ENCODE measurements around the gene EPHB6.

EPHB6 gene

DNA sequence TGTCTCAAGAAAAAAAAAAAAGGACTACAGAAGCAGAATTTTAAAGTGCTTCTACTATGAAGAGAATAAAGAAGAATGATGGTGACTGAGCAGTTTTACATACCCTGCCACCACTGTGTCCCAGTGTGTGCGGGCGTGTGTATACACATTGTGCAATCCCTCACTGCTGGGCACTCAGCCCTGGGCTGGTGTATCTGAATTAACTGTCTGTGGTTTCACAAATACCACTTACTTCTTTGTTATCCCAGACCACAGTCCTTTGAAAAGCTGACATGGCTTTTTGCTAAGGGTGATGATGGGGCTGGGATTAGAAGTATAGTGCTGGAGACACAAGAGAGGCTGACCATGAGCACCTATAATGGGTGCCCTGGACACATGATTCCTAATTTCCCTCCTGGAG is 51.8 kb downstream of the EPHB6 start:
- H3K4me1 ChIP-seq (ENCODE audit: control insufficient read depth in 1 of 2, insufficient read depth in 2 of 2, low read length in 2 of 2), result peaks cover 25 to 31% of the 10 kb centered on the region in 2 donors
- H3K9ac ChIP-seq (ENCODE audit: low read depth in 1 of 2, low read length in 2 of 2), result no peak overlapping the region
- peaks cover 0 to 6% of the 10 kb centered on the region in 2 donors for H3K9me3 ChIP-seq (ENCODE audit: control insufficient read depth in 1 of 2, low read length in 2 of 2)
- no peaks in the 10 kb centered on the region for H3K36me3 ChIP-seq (ENCODE audit: control insufficient read depth in 1 of 2, insufficient read depth in 2 of 2, low read length in 2 of 2)
- H3K27ac ChIP-seq (ENCODE audit: low read depth, low read length), result no peak overlapping the region
- H3K4me3 ChIP-seq (ENCODE audit: low read depth in 1 of 2, low read length in 2 of 2), result no peak overlapping the region
- H3K27me3 ChIP-seq (ENCODE audit: control insufficient read depth in 1 of 2, insufficient read depth in 2 of 2, low read length in 2 of 2), result peaks cover 0 to 4% of the 10 kb centered on the region in 2 donors

DNA sequence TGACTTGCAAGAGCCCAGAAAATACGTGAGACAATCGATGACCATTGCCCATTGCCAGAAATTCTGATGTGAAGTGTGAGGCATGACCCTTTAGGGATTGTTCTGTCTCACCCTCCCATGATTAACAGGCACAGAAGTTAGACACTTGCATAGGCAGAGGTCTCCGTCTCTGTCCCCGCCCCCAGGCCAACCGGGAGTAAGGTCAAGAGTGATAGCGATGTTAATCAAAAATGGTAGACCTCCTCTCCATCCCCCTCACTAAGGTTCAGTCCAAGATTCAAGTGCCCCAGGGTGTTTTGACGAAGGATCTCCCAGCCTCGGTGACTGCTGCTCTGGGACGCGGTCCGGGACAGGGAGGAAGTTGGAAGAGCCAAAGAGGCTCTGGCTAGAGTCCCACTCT is 53.4 kb downstream of the EPHB6 start:
- no peak overlapping the region for H3K4me3 ChIP-seq (ENCODE audit: low read depth in 1 of 2, low read length in 2 of 2)
- no peak overlapping the region for H3K27ac ChIP-seq (ENCODE audit: low read depth, low read length)
- no peaks in the 10 kb centered on the region for H3K36me3 ChIP-seq (ENCODE audit: control insufficient read depth in 1 of 2, insufficient read depth in 2 of 2, low read length in 2 of 2)
- H3K9me3 ChIP-seq (ENCODE audit: control insufficient read depth in 1 of 2, low read length in 2 of 2), result peaks cover 0 to 6% of the 10 kb centered on the region in 2 donors
- peaks cover 25 to 34% of the 10 kb centered on the region in 2 donors for H3K4me1 ChIP-seq (ENCODE audit: control insufficient read depth in 1 of 2, insufficient read depth in 2 of 2, low read length in 2 of 2)
- H3K27me3 ChIP-seq (ENCODE audit: control insufficient read depth in 1 of 2, insufficient read depth in 2 of 2, low read length in 2 of 2), result peaks cover 0 to 4% of the 10 kb centered on the region in 2 donors
- no peak overlapping the region for H3K9ac ChIP-seq (ENCODE audit: low read depth in 1 of 2, low read length in 2 of 2)

DNA sequence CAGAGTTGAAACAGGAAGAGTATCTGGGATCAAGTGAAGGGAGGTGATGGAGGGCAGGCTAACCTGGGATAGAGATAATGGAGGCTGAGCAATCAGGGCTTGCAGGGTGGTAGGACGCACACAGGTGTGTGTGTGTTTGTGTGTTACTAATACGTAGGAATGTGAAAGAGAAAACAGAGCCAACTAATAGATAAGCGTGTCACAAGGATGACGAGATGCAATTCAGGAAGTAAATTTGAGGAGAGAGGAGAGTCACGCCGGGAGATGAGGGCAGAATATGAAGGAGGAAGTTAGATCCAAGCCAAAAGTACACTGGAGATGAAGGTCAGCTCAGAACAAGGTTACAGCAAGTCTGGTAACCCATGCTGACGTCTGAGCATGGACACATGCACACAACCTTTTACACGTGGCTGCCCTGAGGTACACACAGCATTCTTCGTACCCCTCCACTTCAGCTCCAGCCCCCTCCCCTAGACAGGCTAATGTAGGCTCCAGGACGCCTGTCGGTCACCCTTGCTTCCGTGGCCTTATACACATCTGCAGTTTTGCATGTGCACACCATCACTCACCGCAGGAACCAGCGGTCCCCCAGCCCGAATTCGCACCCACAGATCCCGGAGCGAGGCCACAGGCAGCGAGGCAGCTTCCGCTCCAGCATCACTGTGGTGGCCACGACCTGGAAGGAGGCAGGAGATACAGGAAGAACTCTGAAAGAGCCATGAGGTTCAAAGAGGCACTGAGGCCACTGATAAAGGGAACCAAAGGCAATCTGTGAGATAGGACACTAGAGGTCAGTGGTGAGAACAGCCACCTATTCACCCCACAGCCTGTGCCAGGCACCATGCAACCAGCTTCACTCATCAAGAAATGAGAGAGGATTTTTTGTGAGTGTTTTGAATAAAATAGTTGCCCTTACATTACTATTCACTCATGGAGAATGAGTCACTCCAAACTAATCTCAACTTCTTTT is 54.3 kb downstream of the EPHB6 start:
- Histone ChIP-seq H3K4me3 (ENCODE audit: low read depth in 1 of 2, low read length in 2 of 2) (peak overlapping the region in 1 of 2 donors; percentile 7), H3K36me3 (ENCODE audit: control insufficient read depth in 1 of 2, insufficient read depth in 2 of 2, low read length in 2 of 2) (no peaks in the 10 kb centered on the region), H3K27ac (ENCODE audit: low read depth, low read length) (peak overlapping the region; percentile 16), H3K9ac (ENCODE audit: low read depth in 1 of 2, low read length in 2 of 2) (peak overlapping the region; percentile 27 to 44), H3K9me3 (ENCODE audit: control insufficient read depth in 1 of 2, low read length in 2 of 2) (peaks cover 0 to 6% of the 10 kb centered on the region in 2 donors), H3K4me1 (ENCODE audit: control insufficient read depth in 1 of 2, insufficient read depth in 2 of 2, low read length in 2 of 2) (peaks cover 25 to 43% of the 10 kb centered on the region in 2 donors), H3K27me3 (ENCODE audit: control insufficient read depth in 1 of 2, insufficient read depth in 2 of 2, low read length in 2 of 2) (peaks cover 0 to 4% of the 10 kb centered on the region in 2 donors)

DNA sequence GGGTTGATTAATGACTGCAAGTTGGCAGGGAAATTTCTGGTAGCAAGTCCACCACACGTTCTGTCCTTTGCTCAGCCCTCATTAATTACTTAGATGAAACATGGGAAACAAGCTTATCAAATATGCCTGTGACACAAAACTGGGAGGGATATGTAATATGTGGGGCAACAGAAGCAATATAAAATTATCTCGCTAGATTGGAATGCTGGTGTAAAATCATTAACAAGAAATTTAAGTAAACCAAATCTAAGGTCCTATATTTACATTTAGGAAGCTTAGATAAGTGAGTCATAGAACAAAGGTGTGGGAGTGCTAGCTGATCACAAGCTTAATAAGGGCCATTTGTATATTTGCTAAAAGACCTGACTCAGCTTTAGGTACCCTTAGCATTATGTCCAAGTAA is 55.2 kb downstream of the EPHB6 start:
- peaks cover 25 to 47% of the 10 kb centered on the region in 2 donors for H3K4me1 ChIP-seq (ENCODE audit: control insufficient read depth in 1 of 2, insufficient read depth in 2 of 2, low read length in 2 of 2)
- no peaks in the 10 kb centered on the region for H3K36me3 ChIP-seq (ENCODE audit: control insufficient read depth in 1 of 2, insufficient read depth in 2 of 2, low read length in 2 of 2)
- H3K4me3 ChIP-seq (ENCODE audit: low read depth in 1 of 2, low read length in 2 of 2), result peak overlapping the region in 1 of 2 donors; percentile 37
- H3K27me3 ChIP-seq (ENCODE audit: control insufficient read depth in 1 of 2, insufficient read depth in 2 of 2, low read length in 2 of 2), result peaks cover 0 to 4% of the 10 kb centered on the region in 2 donors
- peak overlapping the region in 1 of 2 donors; percentile 44 for H3K9ac ChIP-seq (ENCODE audit: low read depth in 1 of 2, low read length in 2 of 2)
- peak overlapping the region; percentile 6 for H3K27ac ChIP-seq (ENCODE audit: low read depth, low read length)
- H3K9me3 ChIP-seq (ENCODE audit: control insufficient read depth in 1 of 2, low read length in 2 of 2), result no peaks in the 10 kb centered on the region

GRCh38 chr7:142910481-142910880 is 55.6 kb downstream of the EPHB6 start:
- peak overlapping the region in 1 of 2 donors; percentile 37 for H3K4me3 ChIP-seq (ENCODE audit: low read depth in 1 of 2, low read length in 2 of 2)
- peaks cover 0 to 4% of the 10 kb centered on the region in 2 donors for H3K27me3 ChIP-seq (ENCODE audit: control insufficient read depth in 1 of 2, insufficient read depth in 2 of 2, low read length in 2 of 2)
- H3K36me3 ChIP-seq (ENCODE audit: control insufficient read depth in 1 of 2, insufficient read depth in 2 of 2, low read length in 2 of 2), result no peaks in the 10 kb centered on the region
- H3K27ac ChIP-seq (ENCODE audit: low read depth, low read length), result no peak overlapping the region
- no peaks in the 10 kb centered on the region for H3K9me3 ChIP-seq (ENCODE audit: control insufficient read depth in 1 of 2, low read length in 2 of 2)
- no peak overlapping the region for H3K9ac ChIP-seq (ENCODE audit: low read depth in 1 of 2, low read length in 2 of 2)
- H3K4me1 ChIP-seq (ENCODE audit: control insufficient read depth in 1 of 2, insufficient read depth in 2 of 2, low read length in 2 of 2), result peaks cover 25 to 47% of the 10 kb centered on the region in 2 donors

DNA sequence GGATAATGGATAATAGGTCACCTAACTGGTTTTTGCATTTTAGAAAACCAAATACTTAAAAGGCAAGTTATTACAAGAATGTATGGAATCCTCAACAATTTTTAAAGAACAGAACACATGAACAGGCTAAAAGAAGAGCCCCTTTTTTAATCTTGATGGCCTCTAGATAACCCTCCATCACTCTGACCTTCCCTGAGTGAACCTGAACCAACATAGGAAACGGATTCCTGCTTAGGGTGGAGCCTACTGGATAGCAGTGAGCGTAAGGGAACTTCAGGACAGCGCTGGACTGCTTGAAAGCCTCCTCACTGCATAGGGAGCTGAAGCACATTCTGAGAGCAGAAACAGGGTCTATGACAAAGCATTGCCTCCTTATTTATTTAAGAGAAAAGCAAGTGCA is 58.2 kb downstream of the EPHB6 start:
- Histone ChIP-seq H3K4me1 (ENCODE audit: control insufficient read depth in 1 of 2, insufficient read depth in 2 of 2, low read length in 2 of 2) (peaks cover 25 to 47% of the 10 kb centered on the region in 2 donors), H3K27me3 (ENCODE audit: control insufficient read depth in 1 of 2, insufficient read depth in 2 of 2, low read length in 2 of 2) (peaks cover 0 to 4% of the 10 kb centered on the region in 2 donors), H3K27ac (ENCODE audit: low read depth, low read length) (no peak overlapping the region), H3K9ac (ENCODE audit: low read depth in 1 of 2, low read length in 2 of 2) (no peak overlapping the region), H3K36me3 (ENCODE audit: control insufficient read depth in 1 of 2, insufficient read depth in 2 of 2, low read length in 2 of 2) (no peaks in the 10 kb centered on the region), H3K9me3 (ENCODE audit: control insufficient read depth in 1 of 2, low read length in 2 of 2) (no peaks in the 10 kb centered on the region), H3K4me3 (ENCODE audit: low read depth in 1 of 2, low read length in 2 of 2) (no peak overlapping the region)

DNA sequence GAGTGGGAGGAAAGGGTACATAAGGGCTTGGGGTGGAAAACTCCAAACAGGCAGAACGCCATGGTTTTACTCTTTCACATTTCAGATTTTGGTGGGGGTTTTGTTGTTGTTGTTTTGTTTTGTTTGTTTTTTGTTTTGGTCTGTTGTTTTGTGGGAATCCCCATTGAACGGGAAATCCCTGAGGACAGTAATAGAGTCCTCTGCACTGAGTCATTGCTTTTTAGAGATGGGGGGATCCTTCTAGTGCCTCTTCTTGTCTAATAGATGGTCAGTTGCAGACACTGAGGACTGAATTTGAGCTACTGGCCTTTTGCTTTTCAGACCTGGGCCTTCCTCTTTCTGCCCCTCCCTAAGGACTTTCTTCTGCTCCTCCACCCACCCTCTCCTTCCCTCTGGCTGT is 58.7 kb downstream of the EPHB6 start:
- no peak overlapping the region for H3K4me3 ChIP-seq (ENCODE audit: low read depth in 1 of 2, low read length in 2 of 2)
- H3K9ac ChIP-seq (ENCODE audit: low read depth in 1 of 2, low read length in 2 of 2), result no peak overlapping the region
- H3K36me3 ChIP-seq (ENCODE audit: control insufficient read depth in 1 of 2, insufficient read depth in 2 of 2, low read length in 2 of 2), result no peaks in the 10 kb centered on the region
- peaks cover 23 to 42% of the 10 kb centered on the region in 2 donors for H3K4me1 ChIP-seq (ENCODE audit: control insufficient read depth in 1 of 2, insufficient read depth in 2 of 2, low read length in 2 of 2)
- no peaks in the 10 kb centered on the region for H3K9me3 ChIP-seq (ENCODE audit: control insufficient read depth in 1 of 2, low read length in 2 of 2)
- H3K27me3 ChIP-seq (ENCODE audit: control insufficient read depth in 1 of 2, insufficient read depth in 2 of 2, low read length in 2 of 2), result peaks cover 0 to 4% of the 10 kb centered on the region in 2 donors
- no peak overlapping the region for H3K27ac ChIP-seq (ENCODE audit: low read depth, low read length)

DNA sequence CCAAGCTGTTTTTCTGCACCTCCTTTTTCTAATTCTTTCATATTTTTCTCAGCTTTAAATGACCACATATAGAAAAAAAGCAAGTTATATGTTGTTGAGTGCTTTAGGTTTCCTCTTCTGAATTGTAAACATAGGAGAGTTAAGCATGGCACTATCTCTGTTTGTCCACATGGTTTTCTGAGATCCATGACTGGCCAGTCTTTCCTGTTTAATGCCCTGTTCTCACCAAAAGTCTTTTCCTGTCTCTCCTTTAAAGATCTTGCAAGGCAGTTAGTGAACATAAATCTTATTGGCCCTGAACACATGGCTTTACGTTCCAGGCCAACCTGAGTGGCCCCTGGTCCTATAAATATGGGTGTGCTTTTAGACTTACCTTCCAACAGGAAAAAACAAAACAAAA is 59.2 kb downstream of the EPHB6 start:
- no peak overlapping the region for H3K27ac ChIP-seq (ENCODE audit: low read depth, low read length)
- no peak overlapping the region for H3K4me3 ChIP-seq (ENCODE audit: low read depth in 1 of 2, low read length in 2 of 2)
- no peak overlapping the region for H3K9ac ChIP-seq (ENCODE audit: low read depth in 1 of 2, low read length in 2 of 2)
- H3K36me3 ChIP-seq (ENCODE audit: control insufficient read depth in 1 of 2, insufficient read depth in 2 of 2, low read length in 2 of 2), result no peaks in the 10 kb centered on the region
- peaks cover 18 to 37% of the 10 kb centered on the region in 2 donors for H3K4me1 ChIP-seq (ENCODE audit: control insufficient read depth in 1 of 2, insufficient read depth in 2 of 2, low read length in 2 of 2)
- peaks cover 0 to 4% of the 10 kb centered on the region in 2 donors for H3K27me3 ChIP-seq (ENCODE audit: control insufficient read depth in 1 of 2, insufficient read depth in 2 of 2, low read length in 2 of 2)
- H3K9me3 ChIP-seq (ENCODE audit: control insufficient read depth in 1 of 2, low read length in 2 of 2), result no peaks in the 10 kb centered on the region

GRCh38 chr7:142915315-142915714 is 60.4 kb downstream of the EPHB6 start:
- H3K4me1 ChIP-seq (ENCODE audit: control insufficient read depth in 1 of 2, insufficient read depth in 2 of 2, low read length in 2 of 2), result peaks cover 11 to 29% of the 10 kb centered on the region in 2 donors
- no peak overlapping the region for H3K4me3 ChIP-seq (ENCODE audit: low read depth in 1 of 2, low read length in 2 of 2)
- H3K27ac ChIP-seq (ENCODE audit: low read depth, low read length), result no peak overlapping the region
- no peak overlapping the region for H3K9ac ChIP-seq (ENCODE audit: low read depth in 1 of 2, low read length in 2 of 2)
- H3K36me3 ChIP-seq (ENCODE audit: control insufficient read depth in 1 of 2, insufficient read depth in 2 of 2, low read length in 2 of 2), result no peaks in the 10 kb centered on the region
- H3K27me3 ChIP-seq (ENCODE audit: control insufficient read depth in 1 of 2, insufficient read depth in 2 of 2, low read length in 2 of 2), result peaks cover 0 to 4% of the 10 kb centered on the region in 2 donors
- H3K9me3 ChIP-seq (ENCODE audit: control insufficient read depth in 1 of 2, low read length in 2 of 2), result no peaks in the 10 kb centered on the region

GRCh38 chr7:142916508-142916907 is 61.6 kb downstream of the EPHB6 start:
- Histone ChIP-seq H3K27me3 (ENCODE audit: control insufficient read depth in 1 of 2, insufficient read depth in 2 of 2, low read length in 2 of 2) (peaks cover 0 to under 1% of the 10 kb centered on the region in 2 donors), H3K4me1 (ENCODE audit: control insufficient read depth in 1 of 2, insufficient read depth in 2 of 2, low read length in 2 of 2) (peaks cover 0 to 17% of the 10 kb centered on the region in 2 donors), H3K27ac (ENCODE audit: low read depth, low read length) (no peak overlapping the region), H3K4me3 (ENCODE audit: low read depth in 1 of 2, low read length in 2 of 2) (no peak overlapping the region), H3K36me3 (ENCODE audit: control insufficient read depth in 1 of 2, insufficient read depth in 2 of 2, low read length in 2 of 2) (no peaks in the 10 kb centered on the region), H3K9ac (ENCODE audit: low read depth in 1 of 2, low read length in 2 of 2) (no peak overlapping the region), H3K9me3 (ENCODE audit: control insufficient read depth in 1 of 2, low read length in 2 of 2) (no peaks in the 10 kb centered on the region)

Measured in duodenal mucosa (tissue), 2 donors.